OCI-LY1 (cell line): ENCODE measurements around the gene NPM3.
A peak's percentile ranks its signal among the peaks of the same experiment; 100 is the strongest.

Experiments used
- H2AFZ ChIP-seq: fragments of 200-600 bp; sonication (generic), shearing (Covaris generic); 2 replicates; pipeline ENCODE4 v1.6.0; 2014; ENCODE audit warnings: antibody characterized with exemption, mild to moderate bottlenecking, low read length
- H3F3A ChIP-seq: fragments of 200-600 bp; sonication (generic), shearing (Covaris generic); 2 replicates; pipeline ENCODE4 v1.6.0; 2014; ENCODE audit warnings: mild to moderate bottlenecking, antibody characterized with exemption, low read length, moderate library complexity; ENCODE audit not compliant: insufficient read depth
- H3K27ac ChIP-seq: fragments of 200-600 bp; sonication (generic); 2 replicates; pipeline ENCODE4 v1.5.1; 2014; ENCODE audit warnings: low read length, mixed run types, mild to moderate bottlenecking, low read depth; ENCODE audit not compliant: poor library complexity, severe bottlenecking
- H3K27me3 ChIP-seq: fragments of 200-600 bp; sonication (generic); 2 replicates; pipeline ENCODE4 v1.6.0; 2014; ENCODE audit warnings: antibody characterized with exemption, mild to moderate bottlenecking, low read length, moderate library complexity; ENCODE audit not compliant: insufficient read depth
- H3K36me3 ChIP-seq: fragments of 200-600 bp; sonication (generic); 2 replicates; pipeline ENCODE4 v1.6.1; 2014; ENCODE audit warnings: mild to moderate bottlenecking, antibody characterized with exemption, low read length, moderate library complexity, mixed read lengths; ENCODE audit not compliant: insufficient read depth
- H3K4me1 ChIP-seq: fragments of 200-600 bp; sonication (generic); 2 replicates; pipeline ENCODE4 v1.5.1; 2014; ENCODE audit warnings: mild to moderate bottlenecking, low read length, moderate library complexity; ENCODE audit not compliant: insufficient read depth, severe bottlenecking
- H3K4me2 ChIP-seq: fragments of 200-600 bp; sonication (generic), shearing (Covaris generic); 2 replicates; pipeline ENCODE4 v1.6.1; 2014; ENCODE audit warnings: low read length
- H3K4me3 ChIP-seq: fragments of 200-600 bp; sonication (generic); 2 replicates; pipeline ENCODE4 v1.5.1; 2014; ENCODE audit warnings: low read length, low read depth, mild to moderate bottlenecking, mixed read lengths; ENCODE audit not compliant: poor library complexity, severe bottlenecking
- H3K79me2 ChIP-seq: fragments of 200-600 bp; shearing (Covaris generic); 2 replicates; pipeline ENCODE4 v1.6.1; 2016; ENCODE audit warnings: mixed run types, low read length, mixed read lengths; ENCODE audit not compliant: insufficient read depth
- H3K9ac ChIP-seq: fragments of 200-600 bp; sonication (generic), shearing (Covaris generic); 2 replicates; pipeline ENCODE4 v1.6.1; 2014; ENCODE audit warnings: mild to moderate bottlenecking, low read length, mixed read lengths
- H3K9me2 ChIP-seq: fragments of 200-600 bp; sonication (generic), shearing (Covaris generic); 2 replicates; pipeline ENCODE4 v1.6.1; 2014; ENCODE audit warnings: low read depth, mild to moderate bottlenecking, low read length, mixed read lengths
- H3K9me3 ChIP-seq: fragments of 200-600 bp; shearing (Covaris generic); 2 replicates; pipeline ENCODE4 v1.6.1; 2014; ENCODE audit warnings: low read length, mixed read lengths
- H4K20me1 ChIP-seq: fragments of 200-600 bp; sonication (generic), shearing (Covaris generic); 2 replicates; pipeline ENCODE4 v1.6.0; 2016; ENCODE audit warnings: mild to moderate bottlenecking, low read length; ENCODE audit not compliant: insufficient read depth
- EZH2 ChIP-seq: fragments of 200-600 bp; sonication (generic), shearing (Covaris generic); IDR thresholded peaks from 2 replicates; pipeline ENCODE4 v1.8.0; 2017; ENCODE audit warnings: borderline replicate concordance, mixed run types, mild to moderate bottlenecking, antibody characterized with exemption, low read length, moderate library complexity, mixed read lengths
- TF ChIP-seq, protein P1 (sequence below): fragments of 200-600 bp; sonication (generic), shearing (Covaris generic); IDR thresholded peaks from 2 replicates; pipeline ENCODE4 v1.5.1; 2017; ENCODE audit warnings: mild to moderate bottlenecking, antibody characterized with exemption, low read length, moderate library complexity, mixed read lengths

NPM3 gene, protein sequence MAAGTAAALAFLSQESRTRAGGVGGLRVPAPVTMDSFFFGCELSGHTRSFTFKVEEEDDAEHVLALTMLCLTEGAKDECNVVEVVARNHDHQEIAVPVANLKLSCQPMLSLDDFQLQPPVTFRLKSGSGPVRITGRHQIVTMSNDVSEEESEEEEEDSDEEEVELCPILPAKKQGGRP

DNA sequence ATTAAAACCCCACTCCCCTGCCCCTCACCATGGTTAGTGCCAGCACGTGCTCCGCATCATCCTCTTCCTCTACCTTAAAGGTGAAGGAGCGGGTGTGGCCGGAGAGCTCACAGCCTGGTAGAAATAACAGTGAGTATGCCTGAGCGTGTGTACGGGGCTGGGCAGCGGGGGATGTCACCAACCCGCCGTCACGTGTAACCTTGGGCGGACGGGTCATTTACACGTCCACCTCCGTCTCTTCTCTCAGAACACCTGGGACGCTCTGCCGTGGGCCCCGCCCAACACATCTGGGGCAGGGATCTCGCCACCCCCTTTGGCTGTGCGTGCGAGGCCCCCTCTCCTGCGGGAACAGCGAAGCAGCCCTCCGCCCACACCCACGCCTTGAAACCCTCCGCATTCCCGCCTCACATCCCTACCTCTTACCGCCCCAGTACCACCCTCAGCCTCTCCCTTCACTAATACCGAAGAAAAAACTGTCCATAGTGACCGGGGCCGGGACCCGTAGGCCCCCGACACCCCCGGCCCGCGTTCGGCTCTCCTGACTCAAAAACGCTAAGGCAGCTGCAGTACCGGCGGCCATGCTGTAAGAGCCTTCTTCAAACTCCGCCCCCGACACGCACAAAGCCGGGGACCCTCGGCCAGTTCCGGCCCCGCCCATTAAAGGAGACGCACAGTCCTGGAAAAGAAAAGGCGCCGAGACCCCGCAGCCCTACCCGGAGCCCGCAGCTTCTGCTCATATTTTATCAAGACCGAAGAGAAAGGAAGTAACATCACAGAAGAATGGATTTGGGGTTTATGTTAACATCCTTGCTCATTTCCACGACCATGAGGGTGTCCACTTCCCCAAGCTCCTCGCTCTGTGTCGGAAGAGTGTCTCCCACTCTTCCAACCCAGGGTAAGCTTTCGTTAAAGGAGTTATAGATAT is at the start of gene NPM3:
TSS of gene NPM3 (minus strand) at position 636 of the 925 bp plus-strand sequence. CDS start at position 580, 56 bp downstream.
- no peak within 1 kb of the TSS for H2AFZ ChIP-seq
- H3K36me3 ChIP-seq: peaks cover 14% of the 10 kb centered on the region
- H3K4me1 ChIP-seq: peaks cover 45% of the 10 kb centered on the region
- H3K9me2 ChIP-seq: no peaks in the 10 kb centered on the region
- peak within 1 kb of the TSS; percentile 82 for H3K4me3 ChIP-seq
- peak within 1 kb of the TSS; percentile 59 for H3K27ac ChIP-seq
- H3K4me2 ChIP-seq: peak within 1 kb of the TSS; percentile 85
- no peaks in the 10 kb centered on the region for H3F3A ChIP-seq
- H3K79me2 ChIP-seq: no peaks in the 10 kb centered on the region
- H3K9ac ChIP-seq: peak within 1 kb of the TSS; percentile 83
- H4K20me1 ChIP-seq: no peaks in the 10 kb centered on the region
- TF ChIP-seq EZH2: no peak
- TF ChIP-seq, protein P1, sequence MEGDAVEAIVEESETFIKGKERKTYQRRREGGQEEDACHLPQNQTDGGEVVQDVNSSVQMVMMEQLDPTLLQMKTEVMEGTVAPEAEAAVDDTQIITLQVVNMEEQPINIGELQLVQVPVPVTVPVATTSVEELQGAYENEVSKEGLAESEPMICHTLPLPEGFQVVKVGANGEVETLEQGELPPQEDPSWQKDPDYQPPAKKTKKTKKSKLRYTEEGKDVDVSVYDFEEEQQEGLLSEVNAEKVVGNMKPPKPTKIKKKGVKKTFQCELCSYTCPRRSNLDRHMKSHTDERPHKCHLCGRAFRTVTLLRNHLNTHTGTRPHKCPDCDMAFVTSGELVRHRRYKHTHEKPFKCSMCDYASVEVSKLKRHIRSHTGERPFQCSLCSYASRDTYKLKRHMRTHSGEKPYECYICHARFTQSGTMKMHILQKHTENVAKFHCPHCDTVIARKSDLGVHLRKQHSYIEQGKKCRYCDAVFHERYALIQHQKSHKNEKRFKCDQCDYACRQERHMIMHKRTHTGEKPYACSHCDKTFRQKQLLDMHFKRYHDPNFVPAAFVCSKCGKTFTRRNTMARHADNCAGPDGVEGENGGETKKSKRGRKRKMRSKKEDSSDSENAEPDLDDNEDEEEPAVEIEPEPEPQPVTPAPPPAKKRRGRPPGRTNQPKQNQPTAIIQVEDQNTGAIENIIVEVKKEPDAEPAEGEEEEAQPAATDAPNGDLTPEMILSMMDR: no peak
- H3K9me3 ChIP-seq: no peaks in the 10 kb centered on the region
- no peaks in the 10 kb centered on the region for H3K27me3 ChIP-seq

DNA sequence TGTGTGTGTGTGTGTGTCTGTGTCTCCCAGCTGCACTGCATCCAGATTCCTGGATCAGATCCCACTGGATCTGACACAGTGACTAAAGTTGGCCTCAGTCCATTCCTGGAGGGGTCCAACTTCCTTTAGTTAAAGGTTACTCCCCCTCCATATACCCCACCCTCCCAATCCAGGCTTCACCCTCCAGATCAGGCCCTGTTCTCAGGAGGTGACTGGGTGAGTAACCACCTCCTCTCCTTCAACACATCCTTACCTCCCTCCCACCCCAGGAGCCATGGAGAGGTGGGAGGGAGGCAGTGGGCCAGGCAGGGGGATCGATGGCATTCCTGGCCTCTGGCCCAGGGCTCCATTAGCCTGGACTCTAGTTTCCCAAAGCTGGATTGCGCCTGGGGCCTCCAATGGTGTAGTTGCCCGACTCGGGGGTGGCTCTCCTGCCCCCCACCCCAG is 49.1 kb upstream of the NPM3 start:
- Histone ChIP-seq H4K20me1 (no peaks in the 10 kb centered on the region), H3K4me2 (no peak overlapping the region), H3K79me2 (no peaks in the 10 kb centered on the region), H3K27ac (no peak overlapping the region), H3K4me1 (peaks cover 25% of the 10 kb centered on the region), H3K9ac (no peak overlapping the region), H3K27me3 (no peaks in the 10 kb centered on the region), H3K36me3 (no peaks in the 10 kb centered on the region), H3K9me3 (no peaks in the 10 kb centered on the region), H3K9me2 (no peaks in the 10 kb centered on the region), H3F3A (0 out of 2 replicates have a peak, but pooled peaks cover 4% of the 10 kb centered on the region), H2AFZ (no peak overlapping the region), H3K4me3 (no peak overlapping the region)
- no peak for TF ChIP-seq EZH2
- TF ChIP-seq, protein P1: no peak

DNA sequence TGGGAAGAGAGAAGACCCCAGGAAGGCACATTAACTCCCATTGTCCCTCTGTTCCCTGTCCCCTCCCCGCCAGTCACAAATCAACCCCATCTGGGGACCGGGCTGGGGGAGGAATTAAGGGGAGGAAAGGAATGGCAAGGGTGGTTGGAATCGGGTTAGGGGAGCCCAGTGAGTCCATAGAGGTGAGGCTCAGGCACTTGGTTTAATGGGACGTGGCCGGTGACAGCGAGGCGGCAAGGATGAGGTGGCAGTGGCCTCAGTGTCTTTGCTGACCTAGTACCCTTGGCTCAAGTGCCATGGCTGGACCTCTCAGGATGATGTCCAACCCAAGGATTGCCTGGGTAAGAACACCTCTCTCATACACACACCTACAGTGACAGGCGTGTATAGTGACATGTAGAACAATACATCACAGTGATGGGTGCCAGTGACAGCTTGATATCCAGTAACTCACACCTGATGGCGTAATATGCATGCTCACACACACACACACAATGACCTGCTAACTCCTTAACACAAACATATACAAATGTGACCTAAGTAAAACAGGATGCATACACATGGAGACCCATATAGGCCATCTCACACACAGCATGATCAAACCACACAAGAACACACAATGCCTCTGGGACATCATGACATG is 48.0 kb upstream of the NPM3 start:
- Histone ChIP-seq H2AFZ (no peak overlapping the region), H3K9me2 (no peaks in the 10 kb centered on the region), H3K9me3 (no peaks in the 10 kb centered on the region), H3K4me2 (peak overlapping the region; percentile 83), H3K9ac (peak overlapping the region; percentile 84), H3K27me3 (no peaks in the 10 kb centered on the region), H3K79me2 (no peaks in the 10 kb centered on the region), H3K27ac (peak overlapping the region; percentile 94), H3K4me1 (peaks cover 25% of the 10 kb centered on the region), H4K20me1 (no peaks in the 10 kb centered on the region), H3F3A (0 out of 2 replicates have a peak, but pooled peaks cover 4% of the 10 kb centered on the region), H3K4me3 (peak overlapping the region; percentile 55), H3K36me3 (no peaks in the 10 kb centered on the region)
- TF ChIP-seq EZH2: no peak
- TF ChIP-seq, protein P1: no peak
